Measurements from ENCODE around the gene GLIS1. TPM values are rescaled to one million over a fixed set of nuclear protein-coding genes. Genes with fewer than 3 reads are reported as not detected.

The GLIS1 gene
- total RNA-seq, 1 donor from 2014 or later, result 0.07 TPM

GRCh38 chr1:53728196-53728595, 10.8 kb downstream of the GLIS1 start:
- no peak overlapping the region for H3K4me3 ChIP-seq (ENCODE audit: insufficient read depth, low read depth, low read length)
- H3K9me3 ChIP-seq (ENCODE audit: insufficient read depth, low read depth, low read length), result peaks cover 3% of the 10 kb centered on the region
- peaks cover 93% of the 10 kb centered on the region for H3K79me2 ChIP-seq (ENCODE audit: insufficient read depth, low read length)
- H2AFZ ChIP-seq (ENCODE audit: low read depth, low read length), result no peak overlapping the region
- H3K4me1 Mint-ChIP-seq (ENCODE audit: low read depth, unreplicated experiment), result no peaks in the 10 kb centered on the region
- no peaks in the 10 kb centered on the region for H3K36me3 ChIP-seq (ENCODE audit: insufficient read depth, low read length)
- H4K20me1 ChIP-seq (ENCODE audit: insufficient read depth, low read length), result peaks cover 34% of the 10 kb centered on the region
- no peak overlapping the region for H3K27ac ChIP-seq (ENCODE audit: low read depth, low read length)
- H3K9me3 Mint-ChIP-seq (ENCODE audit: unreplicated experiment), result peaks cover 12% of the 10 kb centered on the region
- H3K9ac ChIP-seq (ENCODE audit: low read length), result no peak overlapping the region
- no peak overlapping the region for H3K4me3 Mint-ChIP-seq (ENCODE audit: unreplicated experiment)
- FAIRE-seq (no peak), DNase-seq (ENCODE audit: low read depth) (no peak)
- TF ChIP-seq CTCF (IDR thresholded peaks at IDR 0.05; ENCODE audit: insufficient read depth, low read depth, low read length) (no peak), EZH2 (IDR thresholded peaks at IDR 0.05; ENCODE audit: insufficient read depth, low read length) (no peak)
- no peak overlapping the region for H3K27ac Mint-ChIP-seq (ENCODE audit: unreplicated experiment)
- no peak overlapping the region for H3K4me2 ChIP-seq (ENCODE audit: low read length)
- peaks cover 2% of the 10 kb centered on the region for H3K36me3 Mint-ChIP-seq (ENCODE audit: low read depth, unreplicated experiment)
- H3K27me3 ChIP-seq (ENCODE audit: insufficient read depth, low read length), result no peaks in the 10 kb centered on the region
- peaks cover 37% of the 10 kb centered on the region for H3K4me1 ChIP-seq (ENCODE audit: insufficient read depth, low read length)
- H3K27me3 Mint-ChIP-seq (ENCODE audit: low read depth, unreplicated experiment), result peaks cover 42% of the 10 kb centered on the region

GRCh38 chr1:53727461-53728092, 11.4 kb downstream of the GLIS1 start:
- Mint-ChIP-seq H3K9me3 (ENCODE audit: unreplicated experiment) (peaks cover 12% of the 10 kb centered on the region), H3K27ac (ENCODE audit: unreplicated experiment) (no peak overlapping the region), H3K4me3 (ENCODE audit: unreplicated experiment) (no peak overlapping the region), H3K27me3 (ENCODE audit: low read depth, unreplicated experiment) (peaks cover 42% of the 10 kb centered on the region), H3K36me3 (ENCODE audit: low read depth, unreplicated experiment) (peaks cover 2% of the 10 kb centered on the region), H3K4me1 (ENCODE audit: low read depth, unreplicated experiment) (no peaks in the 10 kb centered on the region)
- no peak overlapping the region for H2AFZ ChIP-seq (ENCODE audit: low read depth, low read length)
- H3K4me1 ChIP-seq (ENCODE audit: insufficient read depth, low read length), result peaks cover 33% of the 10 kb centered on the region
- H3K4me3 ChIP-seq (ENCODE audit: insufficient read depth, low read depth, low read length), result no peak overlapping the region
- H3K9ac ChIP-seq (ENCODE audit: low read length), result no peak overlapping the region
- H3K79me2 ChIP-seq (ENCODE audit: insufficient read depth, low read length), result peaks cover 98% of the 10 kb centered on the region
- peaks cover 3% of the 10 kb centered on the region for H3K9me3 ChIP-seq (ENCODE audit: insufficient read depth, low read depth, low read length)
- no peak overlapping the region for H3K4me2 ChIP-seq (ENCODE audit: low read length)
- H4K20me1 ChIP-seq (ENCODE audit: insufficient read depth, low read length), result peaks cover 36% of the 10 kb centered on the region
- no peak for TF ChIP-seq CTCF (IDR thresholded peaks at IDR 0.05; ENCODE audit: insufficient read depth, low read depth, low read length)
- TF ChIP-seq EZH2 (IDR thresholded peaks at IDR 0.05; ENCODE audit: insufficient read depth, low read length), result no peak
- no peaks in the 10 kb centered on the region for H3K27me3 ChIP-seq (ENCODE audit: insufficient read depth, low read length)
- FAIRE-seq (no peak), DNase-seq (ENCODE audit: low read depth) (no peak)
- no peak overlapping the region for H3K27ac ChIP-seq (ENCODE audit: low read depth, low read length)
- H3K36me3 ChIP-seq (ENCODE audit: insufficient read depth, low read length), result no peaks in the 10 kb centered on the region

GRCh38 chr1:53726009-53726600, 12.9 kb downstream of the GLIS1 start:
- H4K20me1 ChIP-seq (ENCODE audit: insufficient read depth, low read length), result peaks cover 49% of the 10 kb centered on the region
- peaks cover 99% of the 10 kb centered on the region for H3K79me2 ChIP-seq (ENCODE audit: insufficient read depth, low read length)
- TF ChIP-seq CTCF (IDR thresholded peaks at IDR 0.05; ENCODE audit: insufficient read depth, low read depth, low read length), result no peak
- no peak for TF ChIP-seq EZH2 (IDR thresholded peaks at IDR 0.05; ENCODE audit: insufficient read depth, low read length)
- peak overlapping the region; percentile 32 for H3K9ac ChIP-seq (ENCODE audit: low read length)
- Mint-ChIP-seq H3K9me3 (ENCODE audit: unreplicated experiment) (peaks cover 12% of the 10 kb centered on the region), H3K27me3 (ENCODE audit: low read depth, unreplicated experiment) (peaks cover 33% of the 10 kb centered on the region), H3K27ac (ENCODE audit: unreplicated experiment) (no peak overlapping the region), H3K36me3 (ENCODE audit: low read depth, unreplicated experiment) (peaks cover 2% of the 10 kb centered on the region), H3K4me3 (ENCODE audit: unreplicated experiment) (no peak overlapping the region), H3K4me1 (ENCODE audit: low read depth, unreplicated experiment) (no peaks in the 10 kb centered on the region)
- peak overlapping the region; percentile 33 for H3K27ac ChIP-seq (ENCODE audit: low read depth, low read length)
- no peak overlapping the region for H2AFZ ChIP-seq (ENCODE audit: low read depth, low read length)
- no peaks in the 10 kb centered on the region for H3K27me3 ChIP-seq (ENCODE audit: insufficient read depth, low read length)
- peaks cover 19% of the 10 kb centered on the region for H3K4me1 ChIP-seq (ENCODE audit: insufficient read depth, low read length)
- peaks cover 3% of the 10 kb centered on the region for H3K9me3 ChIP-seq (ENCODE audit: insufficient read depth, low read depth, low read length)
- no peak for FAIRE-seq
- no peak for DNase-seq (ENCODE audit: low read depth)
- no peaks in the 10 kb centered on the region for H3K36me3 ChIP-seq (ENCODE audit: insufficient read depth, low read length)
- no peak overlapping the region for H3K4me3 ChIP-seq (ENCODE audit: insufficient read depth, low read depth, low read length)
- H3K4me2 ChIP-seq (ENCODE audit: low read length), result no peak overlapping the region
